NT2/D1 (cell line): Measurements from ENCODE around the gene NOTCH1.

Source experiments
- DNase-seq: peaks from one replicate; pipeline ENCODE4 v3.0.0-alpha.2; 2011; ENCODE audit warnings: low read depth, low spot score
- H3K27me3 ChIP-seq: 2 replicates; pipeline ENCODE4 v1.6.0; 2011; ENCODE audit warnings: mild to moderate bottlenecking; ENCODE audit not compliant: insufficient read length, insufficient read depth
- H3K36me3 ChIP-seq: 2 replicates; pipeline ENCODE4 v1.6.1; 2011; ENCODE audit warnings: mild to moderate bottlenecking, low read length, mixed read lengths; ENCODE audit not compliant: insufficient read depth, insufficient read length
- H3K4me1 ChIP-seq: 2 replicates; pipeline ENCODE4 v1.5.1; 2011; ENCODE audit not compliant: insufficient read depth, insufficient read length
- H3K4me3 ChIP-seq: 2 replicates; pipeline ENCODE4 v1.5.1; 2011; ENCODE audit warnings: low read depth; ENCODE audit not compliant: insufficient read length
- H3K9ac ChIP-seq: 2 replicates; pipeline ENCODE4 v1.6.0; 2011; ENCODE audit warnings: low read depth; ENCODE audit not compliant: insufficient read length
- H3K9me3 ChIP-seq: 2 replicates; pipeline ENCODE4 v1.5.1; 2011; ENCODE audit warnings: mild to moderate bottlenecking, low read length; ENCODE audit not compliant: insufficient read depth
- SUZ12 ChIP-seq: IDR thresholded peaks from 2 replicates; pipeline ENCODE4 v1.6.1; 2011; ENCODE audit not compliant: insufficient read length, insufficient read depth; ENCODE audit errors: extremely low read depth
- YY1 ChIP-seq: IDR thresholded peaks from 2 replicates; pipeline ENCODE4 v1.6.1; 2011; ENCODE audit not compliant: insufficient read length, insufficient read depth
- ZNF274 ChIP-seq: IDR thresholded peaks from 2 replicates; pipeline ENCODE4 v1.6.1; 2011; ENCODE audit warnings: mild to moderate bottlenecking, low read depth, low read length

The NOTCH1 gene

GRCh38 chr9:136530461-136531089 is 15.3 kb downstream of the NOTCH1 start:
- Histone ChIP-seq H3K9me3 (peaks cover 11% of the 10 kb centered on the region; the same call in 1 of the 2 replicates), H3K4me1 (peaks cover 38% of the 10 kb centered on the region), H3K27me3 (no peaks in the 10 kb centered on the region), H3K36me3 (peaks cover 48% of the 10 kb centered on the region), H3K4me3 (no peak overlapping the region), H3K9ac (peak overlapping the region; percentile 50)
- no peak for DNase-seq
- TF ChIP-seq SUZ12 (no peak), YY1 (no peak), ZNF274 (no peak)

GRCh38 chr9:136529516-136530460 is 16.1 kb downstream of the NOTCH1 start:
- no peak for DNase-seq
- H3K27me3 ChIP-seq = no peaks in the 10 kb centered on the region
- H3K4me1 ChIP-seq = peaks cover 36% of the 10 kb centered on the region

GRCh38 chr9:136528716-136529341 is 17.0 kb downstream of the NOTCH1 start:
- Histone ChIP-seq H3K4me3 (no peak overlapping the region), H3K9me3 (peaks cover 11% of the 10 kb centered on the region; the same call in 1 of the 2 replicates), H3K9ac (peak overlapping the region; percentile 21), H3K36me3 (peaks cover 47% of the 10 kb centered on the region), H3K27me3 (no peaks in the 10 kb centered on the region), H3K4me1 (peaks cover 33% of the 10 kb centered on the region)
- TF ChIP-seq SUZ12 = no peak
- no peak for TF ChIP-seq ZNF274
- TF ChIP-seq YY1 = no peak
- DNase-seq = no peak

More at GRCh38 chr9:136529516-136530460, 16.1 kb downstream of the NOTCH1 start:
- Histone ChIP-seq H3K36me3 (peaks cover 53% of the 10 kb centered on the region), H3K4me3 (no peak overlapping the region), H3K9me3 (peaks cover 11% of the 10 kb centered on the region; the same call in 1 of the 2 replicates), H3K9ac (peak overlapping the region; percentile 50)
- TF ChIP-seq YY1 = no peak
- TF ChIP-seq SUZ12 = no peak
- TF ChIP-seq ZNF274 = no peak

GRCh38 chr9:136527721-136528710 is 17.8 kb downstream of the NOTCH1 start:
- Histone ChIP-seq H3K4me3 (no peak overlapping the region), H3K9ac (no peak overlapping the region), H3K4me1 (peaks cover 33% of the 10 kb centered on the region), H3K27me3 (no peaks in the 10 kb centered on the region), H3K36me3 (peaks cover 49% of the 10 kb centered on the region), H3K9me3 (peaks cover 11% of the 10 kb centered on the region; the same call in 1 of the 2 replicates)
- TF ChIP-seq YY1 (no peak), ZNF274 (no peak), SUZ12 (no peak)
- DNase-seq = no peak

- H3K4me1 ChIP-seq = peaks cover 30% of the 10 kb centered on the region
- peaks cover 11% of the 10 kb centered on the region; the same call in 1 of the 2 replicates for H3K9me3 ChIP-seq
- H3K9ac ChIP-seq = no peak overlapping the region
- TF ChIP-seq ZNF274 = no peak
- TF ChIP-seq SUZ12 = no peak
- no peak for TF ChIP-seq YY1
- DNase-seq = no peak
- no peaks in the 10 kb centered on the region for H3K27me3 ChIP-seq
- H3K36me3 ChIP-seq = peaks cover 54% of the 10 kb centered on the region
- no peak overlapping the region for H3K4me3 ChIP-seq
Measured at GRCh38 chr9:136527131-136527530, 18.7 kb downstream of the NOTCH1 start.

GRCh38 chr9:136526625-136527066 is 19.2 kb downstream of the NOTCH1 start:
- TF ChIP-seq SUZ12 (no peak), ZNF274 (no peak), YY1 (no peak)
- Histone ChIP-seq H3K36me3 (peaks cover 56% of the 10 kb centered on the region), H3K4me3 (no peak overlapping the region), H3K9ac (no peak overlapping the region), H3K9me3 (peaks cover 11% of the 10 kb centered on the region; the same call in 1 of the 2 replicates), H3K27me3 (no peaks in the 10 kb centered on the region), H3K4me1 (peaks cover 25% of the 10 kb centered on the region)
- no peak for DNase-seq
